Activated CD4-positive, alpha-beta T cell treated with anti-CD3 and anti-CD28 coated beads, Interleukin-10, Interleukin-2, amounts not matched to agents 100 ng/mL and 50 ng/mL, durations not matched to agents 16 hours and 8 hours (primary cell): ENCODE measurements around the gene MRPL20.
"Not testable (repeated sequence)": the region's sequence is repeated elsewhere in the genome, so short reads cannot be mapped to it uniquely, and the experiment has no call there.

Experiments
- DNase-seq: peaks from one replicate; pipeline ENCODE4 v3.0.0-alpha.2; 2020

Gene MRPL20

GRCh38 chr1:1437033-1437903 is 30.2 kb upstream of the MRPL20 start:
- no peak for DNase-seq

DNA sequence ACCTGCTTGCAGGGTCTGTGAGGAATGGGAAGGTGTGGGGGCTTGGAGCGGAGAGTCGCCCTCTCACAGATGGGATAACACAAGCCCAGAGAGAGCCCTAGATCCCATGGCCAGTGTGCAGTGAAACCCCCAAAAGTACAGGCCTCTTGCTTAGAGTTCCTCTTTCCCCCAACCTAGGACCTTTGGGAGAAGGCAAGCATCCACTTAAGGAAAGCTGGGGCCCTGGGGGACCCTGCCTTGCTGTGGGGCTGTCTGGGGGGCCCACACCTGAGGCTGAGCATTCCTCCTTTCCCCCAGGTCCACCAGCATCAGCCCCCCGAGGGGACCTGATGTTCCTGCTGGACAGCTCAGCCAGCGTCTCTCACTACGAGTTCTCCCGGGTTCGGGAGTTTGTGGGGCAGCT is 29.5 kb upstream of the MRPL20 start:
- DNase-seq: no peak

GRCh38 chr1:1435911-1436629 is 29.0 kb upstream of the MRPL20 start:
- no peak for DNase-seq

- DNase-seq: peak; percentile 79
Observed at GRCh38 chr1:1435106-1435903, 28.2 kb upstream of the MRPL20 start, which contains the start of gene VWA1. VWA1 (plus strand) TSS chr1:1435690; CDS start chr1:1435749, 59 bp downstream.

- DNase-seq: no peak
Observed at GRCh38 chr1:1434824-1435105, 27.7 kb upstream of the MRPL20 start.

- no peak for DNase-seq
Observed at GRCh38 chr1:1434131-1434823, 27.2 kb upstream of the MRPL20 start.

GRCh38 chr1:1433804-1434130 is 26.7 kb upstream of the MRPL20 start:
- DNase-seq: peak; percentile 52

GRCh38 chr1:1432951-1433803 is 26.1 kb upstream of the MRPL20 start:
- DNase-seq: peak; percentile 20

DNA sequence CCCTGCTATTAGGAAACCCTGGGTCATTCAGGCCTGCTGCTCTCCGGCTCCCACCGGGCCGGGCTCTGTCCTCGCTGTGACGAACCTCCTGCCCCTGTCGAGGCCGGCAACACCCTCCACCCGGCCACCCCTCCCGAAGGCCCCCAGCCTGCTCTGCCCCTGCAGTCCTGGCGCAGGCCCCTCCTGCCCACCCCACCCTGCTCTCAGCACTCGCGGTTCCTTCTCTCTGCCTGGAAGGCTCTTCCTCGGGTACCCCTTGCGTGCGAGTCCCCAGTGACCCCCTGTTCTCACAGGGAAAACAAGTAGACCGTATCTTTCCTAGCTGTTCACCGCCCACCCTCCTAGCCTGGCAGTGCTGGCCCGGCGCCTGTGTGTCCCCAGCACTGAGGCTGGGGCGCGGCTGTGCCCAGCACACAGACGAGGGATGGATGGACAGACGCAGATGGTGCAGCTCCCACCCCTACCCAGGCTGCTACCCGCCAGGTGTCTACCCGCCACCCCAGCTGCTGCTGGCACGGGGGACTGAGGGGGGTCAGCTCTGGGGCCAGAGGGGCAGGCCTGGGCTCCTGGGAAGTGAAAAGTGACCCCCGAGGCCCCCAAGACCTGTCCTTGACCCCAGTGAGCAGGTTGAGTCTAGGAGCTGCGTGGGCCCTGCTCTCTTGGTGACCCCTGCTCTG is 25.3 kb upstream of the MRPL20 start:
- no peak for DNase-seq

- no peak for DNase-seq
Observed at GRCh38 chr1:1431845-1432273, 24.8 kb upstream of the MRPL20 start.

DNA sequence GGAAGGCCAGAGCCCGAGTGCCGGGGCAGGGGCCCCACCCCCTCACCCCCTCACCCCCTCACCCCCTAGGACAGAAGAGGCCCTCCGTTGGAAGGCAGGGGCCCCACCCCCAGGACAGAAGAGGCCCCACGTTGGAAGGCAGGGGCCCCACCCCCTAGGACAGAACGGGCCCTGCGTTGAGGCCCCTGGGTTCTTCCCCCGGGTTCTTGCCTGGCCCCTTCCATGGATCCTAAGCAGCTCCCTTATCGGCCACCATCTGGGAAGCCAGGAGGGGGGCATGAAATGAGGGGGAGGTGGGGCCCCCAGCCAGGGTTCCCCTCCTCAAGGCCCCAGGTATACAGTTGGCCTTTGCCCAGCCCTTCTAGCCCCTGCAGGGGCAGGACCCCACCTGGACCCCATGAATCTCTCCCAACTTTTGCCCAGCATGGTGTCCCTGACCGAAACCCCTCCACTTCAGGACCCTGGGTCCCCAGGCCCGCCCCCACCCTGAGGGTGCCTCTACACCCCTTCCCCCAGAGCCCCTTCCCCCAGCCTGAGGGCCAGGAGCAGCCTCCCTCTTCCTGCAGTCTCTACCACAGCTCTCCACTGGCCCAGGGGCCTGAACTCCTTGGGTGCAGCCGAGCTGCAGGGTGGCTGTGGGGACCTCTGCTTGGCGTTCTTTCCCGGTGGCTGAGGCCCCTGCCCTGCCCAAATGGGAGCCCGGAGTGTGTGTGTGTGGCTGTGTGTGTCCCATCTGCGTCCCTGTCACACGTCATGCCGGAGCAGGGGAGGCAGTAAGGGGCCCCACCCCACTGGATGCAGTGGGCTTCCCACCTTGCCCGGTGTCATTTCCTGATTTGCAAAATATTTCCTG is 24.1 kb upstream of the MRPL20 start:
- DNase-seq: no peak

DNA sequence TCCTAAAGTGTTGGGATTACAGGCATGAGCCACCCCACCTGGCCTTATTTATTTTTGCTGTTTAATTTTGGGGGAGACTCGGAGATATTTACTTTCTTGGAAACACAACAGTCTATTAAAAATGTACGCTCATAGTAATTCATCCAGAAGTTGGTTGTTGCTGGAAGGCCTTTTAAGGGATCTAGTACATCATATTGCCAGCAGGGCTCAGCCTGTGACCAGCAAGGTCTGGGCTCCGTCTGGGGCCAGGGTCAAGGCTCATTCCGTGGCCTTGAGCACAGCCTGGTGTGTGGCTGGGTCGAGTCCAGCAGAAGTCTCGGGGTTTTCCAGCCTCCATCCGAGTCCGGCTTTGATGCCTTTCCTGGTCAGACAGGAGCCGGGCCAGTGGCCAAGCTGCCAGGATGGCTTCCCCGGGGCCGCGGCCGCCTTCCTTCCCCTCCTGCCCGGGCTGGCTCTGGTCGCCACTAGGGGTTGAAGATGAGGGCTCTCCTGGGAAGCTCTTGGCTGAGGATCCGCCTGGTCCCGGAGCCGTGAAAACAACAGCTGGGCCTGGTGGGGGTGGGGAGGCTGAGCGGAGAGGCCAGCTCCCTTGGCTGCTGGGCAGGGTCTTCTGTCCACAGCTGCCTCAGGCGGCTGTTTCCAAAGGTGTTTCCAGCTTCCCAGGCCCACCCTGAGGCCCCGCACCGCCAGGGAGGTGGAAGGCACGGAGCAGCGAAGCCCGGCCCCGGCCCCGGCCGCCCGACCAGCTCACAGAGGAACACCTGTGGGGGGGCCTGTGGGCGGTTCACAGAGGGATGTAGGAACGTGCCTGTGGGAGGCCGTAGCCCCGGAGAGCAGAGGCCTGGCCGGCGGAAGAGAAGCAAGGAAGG is 23.3 kb upstream of the MRPL20 start:
- no peak for DNase-seq

- no peak for DNase-seq
Observed at GRCh38 chr1:1429671-1430073, 22.6 kb upstream of the MRPL20 start.

GRCh38 chr1:1428967-1429366 is 21.9 kb upstream of the MRPL20 start:
- not testable (repeated sequence) for DNase-seq

GRCh38 chr1:1428174-1428573 is 21.1 kb upstream of the MRPL20 start:
- DNase-seq: no peak

- no peak for DNase-seq
Observed at GRCh38 chr1:1427820-1428148, 20.7 kb upstream of the MRPL20 start.

- no peak for DNase-seq
Observed at GRCh38 chr1:1427106-1427819, 20.2 kb upstream of the MRPL20 start.

- no peak for DNase-seq
Observed at GRCh38 chr1:1426496-1427105, 19.5 kb upstream of the MRPL20 start.
